GM18526 (cell line): ENCODE results near the gene ZNF263.
A peak's percentile ranks its signal among the peaks of the same experiment; 100 is the strongest.

Experiments used
- POLR2A ChIP-seq: IDR thresholded peaks from 3 replicates; pipeline ENCODE4 v1.6.1; 2011; ENCODE audit not compliant: insufficient read length; ENCODE audit errors: extremely low read depth

Gene ZNF263

DNA sequence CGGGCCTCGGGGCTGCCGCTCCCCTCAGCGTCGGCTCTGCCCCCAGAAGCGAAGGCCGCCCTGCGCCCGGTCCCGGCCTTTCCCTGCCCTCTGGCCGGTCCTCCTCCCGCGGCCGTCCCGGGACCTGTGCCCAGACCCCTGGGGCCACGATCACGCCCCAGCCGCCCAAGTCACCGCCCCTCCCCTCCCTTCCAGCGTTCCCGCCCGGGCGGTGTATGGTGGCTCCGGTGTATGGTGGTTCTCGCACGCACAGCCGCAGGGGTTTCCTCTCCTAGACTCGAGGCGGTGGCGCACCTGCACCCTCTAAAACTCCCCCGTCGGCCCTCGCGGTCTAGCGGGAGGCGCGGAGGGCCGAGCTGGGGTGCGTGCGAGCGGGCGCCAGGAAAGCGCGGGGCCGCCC, 11.9 kb downstream of the ZNF263 start:
- TF ChIP-seq POLR2A = no peak

DNA sequence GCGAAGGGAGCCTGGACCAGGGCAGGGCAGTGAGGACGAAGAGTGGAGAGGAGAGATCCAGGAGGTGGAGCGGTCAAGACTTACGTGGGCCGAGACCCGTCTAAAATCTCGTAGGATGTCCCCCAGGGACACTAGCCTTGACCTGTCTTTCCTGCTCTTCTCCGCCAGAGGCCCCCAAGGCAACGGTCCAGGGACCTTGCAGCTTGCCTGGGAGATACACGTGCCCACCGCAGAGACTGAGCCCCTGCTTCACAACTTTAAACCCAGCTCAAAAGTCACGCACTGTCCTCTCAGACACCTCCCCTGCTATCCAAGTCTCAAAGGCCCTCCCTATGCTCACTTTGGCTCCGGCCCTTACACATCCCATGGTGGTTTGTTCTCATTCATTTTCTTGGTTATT, 12.5 kb downstream of the ZNF263 start:
- TF ChIP-seq POLR2A = no peak

DNA sequence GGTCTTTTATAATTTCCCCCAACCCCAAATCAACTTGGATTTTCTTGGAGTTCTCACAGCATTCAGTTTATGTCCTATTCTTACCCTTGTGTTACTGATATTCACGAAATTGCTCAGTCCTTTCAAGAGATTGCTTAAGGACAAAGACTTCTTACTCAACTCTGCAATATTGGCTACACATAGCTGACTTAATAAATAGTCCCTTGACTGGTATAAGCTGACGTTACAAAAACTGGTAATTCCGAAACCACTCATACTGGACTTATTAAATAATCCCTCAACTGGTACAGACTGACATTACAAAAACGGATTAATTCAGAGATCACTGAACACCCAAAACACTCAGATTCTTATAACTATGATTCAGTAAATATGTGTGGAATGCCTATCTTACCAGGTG, 21.1 kb downstream of the ZNF263 start:
- TF ChIP-seq POLR2A = no peak

DNA sequence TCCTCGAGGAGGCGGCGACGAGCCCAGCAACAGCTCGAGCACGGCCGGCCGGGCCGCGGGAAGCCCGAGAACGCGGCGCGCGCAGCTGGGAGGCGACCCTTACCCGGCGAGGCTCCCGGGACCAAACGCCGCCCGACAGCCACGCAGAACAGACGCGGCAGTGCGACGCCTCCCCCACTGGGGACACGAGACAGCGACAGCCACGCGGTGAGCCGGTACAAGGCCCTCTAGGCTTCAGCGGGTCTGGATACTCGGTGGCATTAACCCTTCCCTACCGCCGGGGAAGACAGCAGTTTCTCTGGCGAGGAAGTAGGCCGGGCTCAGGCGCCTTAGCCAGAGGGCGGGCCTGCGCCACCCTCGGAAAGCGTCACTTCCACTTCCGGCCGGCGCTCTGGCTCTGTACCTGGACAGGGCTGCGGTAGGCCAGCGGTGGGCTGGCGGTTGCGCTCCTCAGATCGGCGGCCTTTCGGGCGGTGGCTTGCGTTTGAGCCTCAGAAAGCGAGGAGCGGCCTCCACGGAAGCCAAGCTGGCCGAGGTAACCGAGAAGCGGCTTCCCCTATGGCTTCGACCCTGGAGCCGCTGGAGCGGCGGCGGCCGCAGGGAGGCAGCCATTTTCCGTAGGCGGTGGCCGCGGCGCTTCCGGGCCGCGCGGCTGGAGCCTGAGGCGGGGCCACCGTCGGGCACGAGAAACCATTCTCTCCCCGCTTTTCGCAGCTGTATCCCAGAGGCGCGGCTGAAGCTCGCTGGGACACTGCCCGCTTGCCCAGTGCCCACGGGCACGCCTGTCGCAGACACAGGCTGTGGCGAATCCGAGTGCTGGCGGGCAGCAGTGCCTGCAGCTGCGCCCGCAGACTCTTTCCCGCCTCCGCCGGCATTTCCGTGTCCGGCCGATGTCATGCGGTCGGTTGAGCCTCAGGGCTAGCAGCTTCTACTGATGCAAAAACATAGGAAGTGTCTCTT, 22.1 kb downstream of the ZNF263 start, which contains the start of the genes TIGD7 and ZNF75A:
TSS of gene TIGD7 (minus strand) at position 322 of the 960 bp plus-strand sequence. CDS start 4,816 bp downstream, outside the sequence.
TSS of gene ZNF75A (plus strand) at position 389 of the 960 bp plus-strand sequence. CDS start 2,932 bp downstream, outside the sequence.
- peak; percentile 93 for TF ChIP-seq POLR2A

DNA sequence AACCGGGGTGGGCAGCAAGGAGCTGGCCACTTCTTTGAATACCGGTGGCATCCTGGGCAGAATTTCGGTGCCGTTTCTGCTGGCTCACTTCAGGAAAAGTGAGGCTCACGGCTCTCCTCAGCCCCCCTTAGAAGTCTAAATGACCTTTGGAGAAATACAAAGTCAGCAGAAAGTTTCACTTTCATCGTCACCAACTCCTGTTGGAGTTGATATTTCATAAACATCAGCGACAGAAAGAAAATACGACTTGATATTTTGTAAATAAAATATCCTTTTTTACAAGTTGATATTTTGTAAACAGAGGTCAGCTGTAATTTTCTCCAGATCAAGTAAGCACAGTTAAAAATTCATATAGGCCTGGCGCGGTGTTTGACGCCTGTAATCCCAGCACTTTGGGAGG, 22.8 kb downstream of the ZNF263 start:
- no peak for TF ChIP-seq POLR2A

DNA sequence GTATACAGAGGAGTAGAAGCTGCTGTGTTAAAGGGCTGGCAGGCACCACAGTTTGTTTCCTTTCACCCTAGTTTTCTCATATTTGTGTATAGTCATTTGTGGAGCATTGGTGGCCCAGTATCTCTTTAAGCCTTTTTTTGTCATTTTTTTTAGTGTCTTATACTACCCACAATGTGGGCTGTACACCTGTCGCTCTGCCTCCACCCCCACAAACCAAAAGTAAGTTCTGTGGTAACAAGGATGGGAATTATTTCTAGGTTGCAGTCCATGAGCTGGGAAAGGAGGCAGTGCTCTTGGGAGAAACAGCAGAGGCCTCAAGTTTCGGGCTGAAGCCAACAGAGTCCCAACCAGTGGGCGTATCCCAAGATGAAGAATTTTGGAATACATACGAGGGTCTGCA, 28.2 kb downstream of the ZNF263 start:
- TF ChIP-seq POLR2A = no peak

DNA sequence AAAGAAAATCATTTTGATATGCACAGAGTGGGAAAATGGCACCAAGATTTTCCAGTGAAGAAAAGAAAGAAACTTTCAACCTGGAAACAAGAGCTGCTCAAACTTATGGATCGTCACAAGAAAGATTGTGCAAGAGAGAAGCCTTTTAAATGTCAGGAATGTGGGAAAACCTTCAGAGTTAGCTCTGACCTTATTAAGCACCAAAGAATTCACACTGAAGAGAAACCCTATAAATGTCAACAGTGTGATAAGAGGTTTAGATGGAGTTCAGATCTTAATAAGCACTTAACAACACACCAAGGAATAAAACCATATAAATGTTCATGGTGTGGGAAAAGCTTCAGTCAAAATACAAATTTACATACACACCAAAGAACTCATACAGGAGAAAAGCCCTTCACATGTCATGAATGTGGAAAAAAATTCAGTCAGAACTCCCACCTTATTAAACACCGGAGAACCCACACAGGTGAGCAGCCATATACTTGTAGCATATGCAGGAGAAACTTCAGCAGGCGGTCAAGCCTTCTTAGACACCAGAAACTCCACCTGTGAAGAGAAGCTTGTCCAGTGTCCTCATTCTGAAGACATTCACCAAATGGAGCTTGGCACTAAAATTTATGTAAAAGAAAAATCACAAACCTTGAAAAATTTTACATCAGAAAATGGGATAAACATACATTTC, 34.2 kb downstream of the ZNF263 start:
- TF ChIP-seq POLR2A = no peak

DNA sequence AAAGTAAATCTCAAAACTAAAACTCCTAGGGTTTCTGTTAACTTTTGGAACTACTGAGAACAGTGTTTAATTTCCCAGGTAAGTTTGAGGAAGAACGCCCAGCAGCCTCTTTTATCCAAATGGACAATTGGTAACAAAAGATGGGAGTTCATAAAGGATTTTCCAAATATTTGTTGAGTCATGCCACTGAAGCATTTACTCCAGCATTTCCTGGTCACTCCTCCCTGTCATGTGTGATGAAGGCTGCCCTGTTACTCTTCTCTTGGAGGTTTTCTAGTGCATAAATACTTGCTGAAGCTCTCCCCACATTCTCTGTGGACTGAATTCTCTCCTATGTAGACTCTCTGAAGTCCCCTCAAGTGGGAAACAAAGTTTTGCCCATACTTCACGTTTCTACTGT, 38.5 kb downstream of the ZNF263 start:
- no peak for TF ChIP-seq POLR2A

DNA sequence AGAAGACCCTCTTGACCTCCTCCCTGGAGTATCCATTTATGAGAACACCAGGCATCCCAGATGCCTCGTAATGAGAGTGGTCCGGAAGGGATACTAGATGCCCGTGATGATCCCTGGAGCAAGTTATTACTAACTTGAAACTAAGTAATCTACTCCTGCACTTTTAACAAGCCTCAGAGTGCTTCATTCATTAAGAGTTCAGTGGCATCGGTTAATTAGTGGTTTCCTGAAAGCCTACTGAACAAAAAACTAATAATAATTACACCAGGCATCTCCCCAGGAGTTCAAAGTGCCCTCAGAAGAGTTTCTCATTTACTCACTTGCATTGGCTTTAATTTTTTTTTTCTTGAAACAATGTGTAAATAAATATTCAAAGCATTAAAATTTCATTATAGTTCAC, 44.2 kb downstream of the ZNF263 start:
- TF ChIP-seq POLR2A = no peak

DNA sequence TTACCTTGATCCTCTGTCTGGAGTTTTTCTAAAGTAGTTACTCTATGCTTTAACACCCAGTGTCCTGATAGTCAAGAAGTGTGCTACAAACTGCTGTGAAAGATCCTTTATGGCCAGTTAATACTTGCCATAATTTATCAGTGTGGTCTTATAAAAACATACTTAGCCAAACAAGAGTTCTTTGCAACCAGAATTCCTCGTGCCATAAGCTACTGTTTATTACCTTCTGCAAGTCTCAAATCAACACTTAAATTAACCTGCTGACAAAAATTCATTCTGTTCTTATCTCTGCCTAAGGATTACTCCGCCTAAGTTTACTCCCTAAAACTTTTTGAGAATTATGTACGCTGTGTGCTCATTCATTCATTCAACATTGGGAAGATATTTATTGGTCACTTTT, 44.8 kb downstream of the ZNF263 start:
- no peak for TF ChIP-seq POLR2A

DNA sequence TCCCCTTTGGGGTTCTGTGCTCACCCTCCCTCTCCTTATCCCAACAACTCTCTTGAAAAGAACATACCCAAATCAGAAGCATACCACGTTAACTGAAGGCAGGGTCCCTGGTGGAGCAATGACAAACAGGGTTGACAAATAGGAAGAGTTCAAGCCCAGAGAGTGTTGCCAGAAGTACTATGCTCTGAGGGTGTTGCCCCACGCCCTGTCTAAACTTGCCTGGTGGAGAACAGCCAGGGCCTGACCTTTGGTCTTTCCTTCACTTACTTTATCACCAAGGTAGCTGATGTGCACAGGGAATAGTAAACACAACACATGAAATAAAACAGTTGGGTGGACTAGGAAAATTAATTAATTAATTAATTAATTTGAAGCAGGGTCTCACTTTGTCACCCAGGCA, 45.4 kb downstream of the ZNF263 start:
- TF ChIP-seq POLR2A = no peak
